H1 (cell line): Measurements from ENCODE around the gene UFSP1. TPM values are rescaled to one million over a fixed set of nuclear protein-coding genes. Genes with fewer than 3 reads are reported as not detected.

ENCODE experiments used
- CTCF ChIA-PET: fragments of 300-600 bp; sonication (Branson Sonifier 250); formaldehyde crosslinking; loops from one replicate; lab custom pipeline; 2021; ENCODE audit not compliant: partially characterized antibody; lab: Charles Lee
- POLR2A ChIA-PET: fragments of 300-600 bp; sonication (Branson Sonifier 250); formaldehyde crosslinking; loops from one replicate; lab custom pipeline; 2021; ENCODE audit warnings: inconsistent platforms; ENCODE audit not compliant: partially characterized antibody; lab: Charles Lee
- DNase-seq, 2 experiments: peaks; one replicate each; pipeline versions ENCODE4 v3.0.0 to v3.0.0-alpha.2; 2010 to 2022; ENCODE audit warnings: low spot score in 2 of 2, low read depth in 1 of 2, mixed read lengths in 1 of 2
- FAIRE-seq: peaks from 2 replicates; lab custom pipeline; 2011; peaks lifted over from hg19 to GRCh38; lab: Jason Lieb, UNC
- H2AFZ ChIP-seq: 2 replicates; pipeline ENCODE4 v1.8.1; 2012; ENCODE audit warnings: low read length, inconsistent platforms
- H2AK5ac ChIP-seq: 2 replicates; pipeline ENCODE4 v1.6.1; 2013; ENCODE audit warnings: low read depth, low read length
- H2BK120ac ChIP-seq: replicated peaks from 2 replicates; pipeline ENCODE3; 2013; ENCODE audit warnings: low read depth, low read length, inconsistent platforms
- H2BK12ac ChIP-seq: 2 replicates; pipeline ENCODE4 v1.6.1; 2013; ENCODE audit warnings: low read depth, low read length
- H2BK15ac ChIP-seq: 2 replicates; pipeline ENCODE4 v1.6.1; 2013; ENCODE audit warnings: low read length
- H2BK20ac ChIP-seq: 2 replicates; pipeline ENCODE4 v1.6.1; 2013; ENCODE audit warnings: low read length
- H2BK5ac ChIP-seq: 2 replicates; pipeline ENCODE4 v1.6.1; 2013; ENCODE audit warnings: low read depth, low read length
- H3K14ac ChIP-seq: 2 replicates; pipeline ENCODE4 v1.6.1; 2013; ENCODE audit warnings: inconsistent platforms; ENCODE audit not compliant: insufficient read length
- H3K18ac ChIP-seq: 2 replicates; pipeline ENCODE4 v1.6.1; 2013; ENCODE audit warnings: low read length; ENCODE audit errors: extremely low read depth
- H3K23ac ChIP-seq: 2 replicates; pipeline ENCODE4 v1.6.1; 2013; ENCODE audit warnings: inconsistent platforms; ENCODE audit not compliant: insufficient read length
- H3K23me2 ChIP-seq: 2 replicates; pipeline ENCODE4 v1.6.1; 2013; ENCODE audit warnings: low read depth, low read length
- H3K27ac ChIP-seq: 2 replicates; pipeline ENCODE4 v1.6.1; 2011; ENCODE audit warnings: low read depth, low read length, inconsistent platforms
- H3K27me3 ChIP-seq, 4 experiments: replicated peaks in 1 of 4; 1 replicate in 1 of 4; 2 replicates in 3 of 4; pipeline versions ENCODE4 v1.6.1 to v1.8.1; 2011 to 2013; ENCODE audit warnings: low read length in 3 of 4, mild to moderate bottlenecking in 3 of 4, inconsistent platforms in 2 of 4, mixed read lengths in 2 of 4, moderate library complexity in 1 of 4; ENCODE audit not compliant: control insufficient read depth in 3 of 4, insufficient read depth in 3 of 4; ENCODE audit errors: extremely low read depth in 1 of 4
- H3K36me3 ChIP-seq, 4 experiments: 2 replicates each; pipeline versions ENCODE4 v1.6.1 to v1.8.1; 2011 to 2013; ENCODE audit warnings: mild to moderate bottlenecking in 4 of 4, low read length in 3 of 4, moderate library complexity in 2 of 4, control low read depth in 1 of 4, inconsistent platforms in 1 of 4; ENCODE audit not compliant: insufficient read depth in 4 of 4, control insufficient read depth in 2 of 4
- H3K4ac ChIP-seq: replicated peaks from 2 replicates; pipeline ENCODE3; 2013; ENCODE audit warnings: low read length, low read depth, mixed read lengths, inconsistent platforms; ENCODE audit not compliant: insufficient read length
- H3K4me1 ChIP-seq, 4 experiments: replicated peaks in 1 of 4; 1 replicate in 1 of 4; 2 replicates in 3 of 4; pipeline versions ENCODE4 v1.6.1 to v1.8.1; 2011 to 2013; ENCODE audit warnings: low read length in 3 of 4, inconsistent platforms in 2 of 4, mixed read lengths in 1 of 4; ENCODE audit not compliant: insufficient read depth in 4 of 4, control insufficient read depth in 3 of 4
- H3K4me2 ChIP-seq, 2 experiments: 2 replicates each; pipeline versions ENCODE4 v1.6.1 to v1.8.1; 2011 to 2013; ENCODE audit warnings: low read depth in 2 of 2, low read length in 2 of 2, control low read depth in 1 of 2, inconsistent platforms in 1 of 2, mild to moderate bottlenecking in 1 of 2; ENCODE audit not compliant: insufficient read depth in 1 of 2
- H3K4me3 ChIP-seq, 4 experiments: fragments of 200-600, 300-600 bp in 1 of 4; sonication (generic), shearing (Covaris generic), sonication (Bioruptor Twin) in 1 of 4; 2 replicates each; pipeline versions ENCODE4 v1.5.1 to v1.8.1; 2011 to 2016; ENCODE audit warnings: low read length in 4 of 4, low read depth in 3 of 4, control low read depth in 2 of 4, inconsistent platforms in 2 of 4, mild to moderate bottlenecking in 2 of 4, mixed read lengths in 1 of 4, moderate library complexity in 1 of 4; ENCODE audit not compliant: insufficient read depth in 2 of 4; ENCODE audit errors: extremely low read depth in 1 of 4
- H3K56ac ChIP-seq: replicated peaks from 2 replicates; pipeline ENCODE3; 2013; ENCODE audit warnings: low read depth, mild to moderate bottlenecking, mixed read lengths, low read length, inconsistent platforms; ENCODE audit not compliant: insufficient read length
- H3K79me1 ChIP-seq: 2 replicates; pipeline ENCODE4 v1.6.1; 2013; ENCODE audit warnings: low read depth, low read length, control low read depth
- H3K79me2 ChIP-seq, 2 experiments: 2 replicates each; pipeline versions ENCODE4 v1.6.1 to v1.8.1; 2012 to 2013; ENCODE audit warnings: low read length in 2 of 2, mild to moderate bottlenecking in 2 of 2, inconsistent platforms in 1 of 2; ENCODE audit not compliant: insufficient read depth in 2 of 2, control insufficient read depth in 1 of 2
- H3K9ac ChIP-seq, 4 experiments: replicated peaks in 1 of 4; 1 replicate in 1 of 4; 2 replicates in 3 of 4; pipeline versions ENCODE4 v1.6.1 to v1.8.1; 2011 to 2013; ENCODE audit warnings: low read depth in 3 of 4, low read length in 3 of 4, control low read depth in 2 of 4, mild to moderate bottlenecking in 2 of 4, moderate library complexity in 2 of 4, inconsistent platforms in 1 of 4; ENCODE audit errors: extremely low read depth in 1 of 4
- H3K9me3 ChIP-seq, 2 experiments: 2 replicates each; pipeline versions ENCODE4 v1.6.1 to v1.8.1; 2012 to 2013; ENCODE audit warnings: mild to moderate bottlenecking in 2 of 2, moderate library complexity in 2 of 2, control low read depth in 1 of 2, inconsistent platforms in 1 of 2, low read depth in 1 of 2, low read length in 1 of 2, mixed read lengths in 1 of 2; ENCODE audit not compliant: insufficient read depth in 2 of 2
- H4K20me1 ChIP-seq, 2 experiments: replicated peaks in 1 of 2; 2 replicates each; pipeline versions ENCODE3 to v1.8.1; 2011 to 2013; ENCODE audit warnings: inconsistent platforms in 2 of 2, low read length in 2 of 2, mild to moderate bottlenecking in 1 of 2; ENCODE audit not compliant: insufficient read depth in 2 of 2, control insufficient read depth in 1 of 2
- H4K5ac ChIP-seq: 2 replicates; pipeline ENCODE4 v1.6.1; 2013; ENCODE audit warnings: low read length, low read depth, mixed read lengths, inconsistent platforms; ENCODE audit not compliant: insufficient read length
- H4K8ac ChIP-seq: 2 replicates; pipeline ENCODE4 v1.8.0; 2013; ENCODE audit warnings: mild to moderate bottlenecking, moderate library complexity, low read length, inconsistent platforms; ENCODE audit not compliant: insufficient read depth; ENCODE audit errors: extremely low read depth
- H4K91ac ChIP-seq: replicated peaks from 2 replicates; pipeline ENCODE3; 2013; ENCODE audit warnings: low read length, mixed read lengths, inconsistent platforms; ENCODE audit not compliant: insufficient read length
- CHD2 ChIP-seq: IDR thresholded peaks from 2 replicates; pipeline ENCODE4 v1.6.1; 2012; ENCODE audit warnings: low read length, improper control_type of control experiment
- FOSL1 ChIP-seq: IDR thresholded peaks from 2 replicates; pipeline ENCODE4 v1.6.1; 2011; ENCODE audit warnings: mild to moderate bottlenecking, low read depth, low read length, moderate library complexity; ENCODE audit not compliant: insufficient read depth
- POLR2AphosphoS5 ChIP-seq: IDR thresholded peaks from 2 replicates; pipeline ENCODE4 v1.6.1; 2011; ENCODE audit warnings: low read depth, low read length
- SAP30 ChIP-seq: fragments of 300-600 bp; sonication (generic); IDR thresholded peaks from 2 replicates; pipeline ENCODE4 v1.7.1; 2012; ENCODE audit warnings: low read length, moderate library complexity, mild to moderate bottlenecking, inconsistent platforms; ENCODE audit not compliant: insufficient read depth, insufficient replicate concordance
- WGBS, 2 experiments: shearing (Covaris generic) in 1 of 2; methylation state at CpG; one replicate each; pipeline versions ENCODE4 v1.1.6 to v1.1.7; 2013 to 2015; ENCODE audit warnings: low lambda C conversion rate in 2 of 2, mixed read lengths in 2 of 2, inconsistent platforms in 1 of 2, low coverage in 1 of 2, missing lambda C conversion rate in 1 of 2; ENCODE audit not compliant: insufficient replicate concordance in 2 of 2, insufficient coverage in 1 of 2, insufficient read length in 1 of 2; ENCODE audit errors: extremely low coverage in 1 of 2, missing lambda C conversion rate in 1 of 2; 5-methylcytosine and 5-hydroxymethylcytosine counted together
- polyA plus RNA-seq, 7 experiments: library from polyadenylated mRNA; depleted of rRNA in 3 of 7; stranded (reverse) in 5 of 7; unstranded in 2 of 7; fragments of >200 nt in 5 of 7; fragments of 200-250 nt in 2 of 7; gene quantifications; 1 replicate in 5 of 7; 2 replicates in 1 of 7; 4 replicates in 1 of 7; pipeline versions ENCODE4 v1.2.1 to v1.2.3, GENCODE V29; 2011 to 2013; ENCODE audit warnings: missing spikeins in 2 of 7, mixed read lengths in 2 of 7
- total RNA-seq: library from RNA; stranded (reverse); fragmentation: NEBNext Ultra II Directional; extraction: Animal tissue kit (Norgen Biotek cat#: 25700); gene quantifications from 2 replicates; pipeline ENCODE4 v1.2.1, GENCODE V29; 2021

UFSP1 gene
- total and polyA plus RNA-seq, 2 of the 8 experiments (the other 6 are each of a cell fraction or from before 2014, with no cell fraction given) = 1.6 to 4.3 TPM

DNA sequence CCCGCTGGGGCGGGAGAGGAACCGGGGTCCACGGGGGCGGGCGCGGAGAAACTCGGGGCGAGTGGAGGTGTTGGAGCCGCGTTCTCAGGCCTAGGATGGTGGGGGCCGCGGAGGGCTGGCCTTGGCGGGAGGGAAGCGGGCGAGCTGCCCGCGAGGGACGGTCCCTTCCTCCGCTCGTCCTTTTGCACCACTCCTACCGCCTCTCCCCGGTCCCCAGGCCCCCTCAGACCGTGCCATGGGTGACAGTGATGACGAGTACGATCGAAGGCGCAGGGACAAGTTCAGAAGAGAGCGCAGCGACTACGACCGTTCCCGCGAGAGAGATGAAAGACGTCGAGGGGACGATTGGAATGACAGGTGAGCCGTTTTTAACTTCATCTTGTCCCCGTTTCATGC is 14.2 kb downstream of the UFSP1 start:
- Histone ChIP-seq H3K4me2 (peak overlapping the region; percentile 67 to 82), H3K18ac (peak overlapping the region; percentile 93; the same call in 1 of the 2 replicates), H3K79me2 (peaks cover 31 to 52% of the 10 kb centered on the region in 2 experiments), H3K9me3 (no peaks in the 10 kb centered on the region), H2BK120ac (no peak overlapping the region), H2BK15ac (no peak overlapping the region; the same call in 1 of the 2 replicates), H3K14ac (no peak overlapping the region), H3K9ac (peak overlapping the region; percentile 77 to 95 (median 86)), H4K8ac (peak overlapping the region; percentile 96), H3K23me2 (peaks cover 8% of the 10 kb centered on the region), H3K56ac (peak overlapping the region; percentile 19), H4K20me1 (peaks cover 12 to 13% of the 10 kb centered on the region in 2 experiments), H4K5ac (peak overlapping the region; percentile 96), H3K23ac (no peak overlapping the region), H2BK12ac (no peak overlapping the region), H3K4me3 (peak overlapping the region; percentile 81 to 93 (median 91)), H3K27me3 (no peaks in the 10 kb centered on the region), H3K4ac (peak overlapping the region; percentile 89), H2BK20ac (no peak overlapping the region), H3K36me3 (peaks cover 22 to 57% (median 33%) of the 10 kb centered on the region in 4 experiments), H3K27ac (peak overlapping the region; percentile 93), H4K91ac (peak overlapping the region; percentile 52), H2AFZ (no peak overlapping the region), H3K4me1 (peaks cover 0 to 9% (median 1%) of the 10 kb centered on the region in 4 experiments; a peak in 3 of 7 replicates), H3K79me1 (peaks cover 8% of the 10 kb centered on the region), H2AK5ac (no peak overlapping the region), H2BK5ac (peak overlapping the region; percentile 95)
- POLR2A ChIA-PET = interaction anchor here (0.7 to 15.1 kb wide), 48 partner anchors 8 to 263 kb away, joined by 3 to 313 read pairs (median 4); partner anchors contain the start of genes EPHB4, MOSPD3, MUC17 and POP7
- TF ChIP-seq CHD2 = 0 out of 2 replicates have a peak, but pooled peaks have one; percentile 49
- TF ChIP-seq FOSL1 = no peak
- no peak; the same call in 1 of the 2 replicates for TF ChIP-seq POLR2AphosphoS5
- peak; percentile 67 for TF ChIP-seq SAP30
- FAIRE-seq (no peak), DNase-seq (no peak)
- WGBS, 2 experiments = 1% methylated on average over 15 of the region's 39 CpGs; no CpG with 5 or more reads in 1 of the 2 experiments
- CTCF ChIA-PET = interaction anchor here (0.6 to 2.7 kb wide), 6 partner anchors 10 to 239 kb away, joined by 3 to 8 read pairs (median 3); partner anchors contain the start of gene SLC12A9
